ENCODE measurements around the gene SLC6A8. TPM values are rescaled to one million over a fixed set of nuclear protein-coding genes. Genes with fewer than 3 reads are reported as not detected.

SLC6A8 gene
- total and polyA plus RNA-seq, 2 donors (not counting 1 experiment from before 2014, with no cell fraction given) = 0.49 to 2.9 TPM

- H3K4me2 ChIP-seq (replicated peaks; ENCODE audit: low read depth, low read length, poor library complexity, severe bottlenecking) = no peak overlapping the region
- intact Hi-C loops (cut with micrococcal nuclease) = loop anchor here (1.0 to 2.0 kb wide), 4 partner anchors 114 to 728 kb away; no protein-coding TSS in a partner anchor
- H2AFZ ChIP-seq (ENCODE audit: insufficient read depth, low read depth, low read length, poor library complexity, severe bottlenecking) = no peak overlapping the region
- Mint-ChIP-seq H3K4me1 (peaks cover 10% of the 10 kb centered on the region), H3K4me3 (no peak overlapping the region), H3K27ac (no peak overlapping the region), H3K9me3 (ENCODE audit: insufficient read depth) (no peaks in the 10 kb centered on the region), H3K27me3 (peaks cover 22% of the 10 kb centered on the region)
- POLR2A ChIA-PET = no interaction called here
- no peak overlapping the region for H3K4me3 ChIP-seq (ENCODE audit: control extremely low read depth in 1 of 5, extremely low read depth in 1 of 5, insufficient read depth in 1 of 5, low read depth in 2 of 5, low read length in 4 of 5)
- H3K9me3 ChIP-seq (ENCODE audit: control extremely low read depth in 1 of 3, control insufficient read depth in 2 of 3, insufficient read depth in 1 of 3, low read length in 2 of 3) = no peaks in the 10 kb centered on the region
- H3K27me3 ChIP-seq (replicated peaks in 1 of 4; ENCODE audit: control extremely low read depth in 1 of 4, control insufficient read depth in 3 of 4, insufficient read depth in 4 of 4, low read length in 3 of 4) = peaks cover 0 to 11% (median 0%) of the 10 kb centered on the region in 4 experiments
- H4K20me1 ChIP-seq (ENCODE audit: control insufficient read depth, insufficient read depth, low read length, poor library complexity, severe bottlenecking) = no peaks in the 10 kb centered on the region
- no peak overlapping the region for H3K9ac ChIP-seq (ENCODE audit: low read length)
- H3K36me3 ChIP-seq (replicated peaks in 1 of 2; ENCODE audit: control extremely low read depth in 1 of 2, control insufficient read depth in 1 of 2, extremely low read depth in 1 of 2, insufficient read depth in 2 of 2, low read length in 1 of 2) = no peaks in the 10 kb centered on the region
- no peak for TF ChIP-seq EZH2 (IDR thresholded peaks at IDR 0.05; ENCODE audit: borderline replicate concordance, insufficient read depth, low read depth, low read length, poor library complexity, severe bottlenecking)
- TF ChIP-seq CTCF (IDR thresholded peaks at IDR 0.05) = no peak
- 93% methylated on average over 6 of the region's 11 CpGs for WGBS (ENCODE audit: insufficient coverage)
- H3K79me2 ChIP-seq (ENCODE audit: control insufficient read depth, insufficient read depth, low read length) = no peaks in the 10 kb centered on the region
- no peak overlapping the region for H3K27ac ChIP-seq (ENCODE audit: low read length in 2 of 2)
- ATAC-seq (ENCODE audit: low read depth) (no peak), DNase-seq (no peak)
- CTCF ChIA-PET = interaction anchor here (0.9 to 9.2 kb wide), 16 partner anchors 12 to 727 kb away, joined by 3 to 97 read pairs (median 6); no protein-coding TSS in a partner anchor
- H3K4me1 ChIP-seq (ENCODE audit: control insufficient read depth in 2 of 2, insufficient read depth in 2 of 2, low read length in 2 of 2) = peaks cover 0 to 6% of the 10 kb centered on the region in 2 donors
These were observed 19.1 kb upstream of the SLC6A8 start for GRCh38 chrX:153668423-153669173.

Data from B cell (primary cell).